Measurements from ENCODE around the gene ZBTB42.

DNA sequence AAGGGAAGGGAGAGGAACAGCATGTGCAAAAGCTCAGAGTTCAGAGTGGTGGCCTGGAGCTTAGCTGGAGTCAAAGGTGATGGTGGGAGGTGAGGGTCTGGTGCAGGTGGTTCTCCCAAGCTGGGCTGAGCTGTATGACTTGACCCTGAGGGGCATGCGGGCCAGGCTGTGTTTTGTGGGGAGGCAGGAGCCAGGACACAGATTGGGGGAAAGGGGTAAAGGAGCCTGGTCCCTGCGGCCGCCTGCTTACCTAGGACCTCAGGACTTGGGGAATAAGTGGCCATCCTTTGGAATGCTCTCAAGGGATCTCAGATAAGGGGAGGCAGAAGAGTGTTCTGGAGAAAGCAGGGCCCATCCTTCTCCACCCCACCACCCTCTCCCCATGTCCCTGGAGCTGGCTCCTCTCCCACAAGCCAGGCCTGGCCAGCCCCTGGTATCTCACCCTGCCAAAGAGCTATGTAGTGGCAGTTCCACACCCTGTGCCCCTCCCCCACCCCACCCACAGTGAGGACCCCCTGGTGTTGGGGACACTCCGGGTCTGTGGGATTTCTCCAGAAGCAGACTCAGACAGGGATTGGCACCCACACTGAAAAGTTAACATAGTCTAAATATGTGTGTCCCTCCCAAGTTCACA, 44.2 kb downstream of the ZBTB42 start:
- TF ChIP-seq, protein P1, sequence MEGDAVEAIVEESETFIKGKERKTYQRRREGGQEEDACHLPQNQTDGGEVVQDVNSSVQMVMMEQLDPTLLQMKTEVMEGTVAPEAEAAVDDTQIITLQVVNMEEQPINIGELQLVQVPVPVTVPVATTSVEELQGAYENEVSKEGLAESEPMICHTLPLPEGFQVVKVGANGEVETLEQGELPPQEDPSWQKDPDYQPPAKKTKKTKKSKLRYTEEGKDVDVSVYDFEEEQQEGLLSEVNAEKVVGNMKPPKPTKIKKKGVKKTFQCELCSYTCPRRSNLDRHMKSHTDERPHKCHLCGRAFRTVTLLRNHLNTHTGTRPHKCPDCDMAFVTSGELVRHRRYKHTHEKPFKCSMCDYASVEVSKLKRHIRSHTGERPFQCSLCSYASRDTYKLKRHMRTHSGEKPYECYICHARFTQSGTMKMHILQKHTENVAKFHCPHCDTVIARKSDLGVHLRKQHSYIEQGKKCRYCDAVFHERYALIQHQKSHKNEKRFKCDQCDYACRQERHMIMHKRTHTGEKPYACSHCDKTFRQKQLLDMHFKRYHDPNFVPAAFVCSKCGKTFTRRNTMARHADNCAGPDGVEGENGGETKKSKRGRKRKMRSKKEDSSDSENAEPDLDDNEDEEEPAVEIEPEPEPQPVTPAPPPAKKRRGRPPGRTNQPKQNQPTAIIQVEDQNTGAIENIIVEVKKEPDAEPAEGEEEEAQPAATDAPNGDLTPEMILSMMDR (IDR thresholded peaks at IDR 0.05; ENCODE audit: insufficient read depth, low read depth, low read length), result no peak
- TF ChIP-seq EZH2 (IDR thresholded peaks at IDR 0.05; ENCODE audit: insufficient read depth, low read length), result no peak

All from astrocyte (in vitro differentiated cells and primary cell).